ENCODE results near the gene RAP1GDS1.

The RAP1GDS1 gene, protein sequence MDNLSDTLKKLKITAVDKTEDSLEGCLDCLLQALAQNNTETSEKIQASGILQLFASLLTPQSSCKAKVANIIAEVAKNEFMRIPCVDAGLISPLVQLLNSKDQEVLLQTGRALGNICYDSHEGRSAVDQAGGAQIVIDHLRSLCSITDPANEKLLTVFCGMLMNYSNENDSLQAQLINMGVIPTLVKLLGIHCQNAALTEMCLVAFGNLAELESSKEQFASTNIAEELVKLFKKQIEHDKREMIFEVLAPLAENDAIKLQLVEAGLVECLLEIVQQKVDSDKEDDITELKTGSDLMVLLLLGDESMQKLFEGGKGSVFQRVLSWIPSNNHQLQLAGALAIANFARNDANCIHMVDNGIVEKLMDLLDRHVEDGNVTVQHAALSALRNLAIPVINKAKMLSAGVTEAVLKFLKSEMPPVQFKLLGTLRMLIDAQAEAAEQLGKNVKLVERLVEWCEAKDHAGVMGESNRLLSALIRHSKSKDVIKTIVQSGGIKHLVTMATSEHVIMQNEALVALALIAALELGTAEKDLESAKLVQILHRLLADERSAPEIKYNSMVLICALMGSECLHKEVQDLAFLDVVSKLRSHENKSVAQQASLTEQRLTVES

DNA sequence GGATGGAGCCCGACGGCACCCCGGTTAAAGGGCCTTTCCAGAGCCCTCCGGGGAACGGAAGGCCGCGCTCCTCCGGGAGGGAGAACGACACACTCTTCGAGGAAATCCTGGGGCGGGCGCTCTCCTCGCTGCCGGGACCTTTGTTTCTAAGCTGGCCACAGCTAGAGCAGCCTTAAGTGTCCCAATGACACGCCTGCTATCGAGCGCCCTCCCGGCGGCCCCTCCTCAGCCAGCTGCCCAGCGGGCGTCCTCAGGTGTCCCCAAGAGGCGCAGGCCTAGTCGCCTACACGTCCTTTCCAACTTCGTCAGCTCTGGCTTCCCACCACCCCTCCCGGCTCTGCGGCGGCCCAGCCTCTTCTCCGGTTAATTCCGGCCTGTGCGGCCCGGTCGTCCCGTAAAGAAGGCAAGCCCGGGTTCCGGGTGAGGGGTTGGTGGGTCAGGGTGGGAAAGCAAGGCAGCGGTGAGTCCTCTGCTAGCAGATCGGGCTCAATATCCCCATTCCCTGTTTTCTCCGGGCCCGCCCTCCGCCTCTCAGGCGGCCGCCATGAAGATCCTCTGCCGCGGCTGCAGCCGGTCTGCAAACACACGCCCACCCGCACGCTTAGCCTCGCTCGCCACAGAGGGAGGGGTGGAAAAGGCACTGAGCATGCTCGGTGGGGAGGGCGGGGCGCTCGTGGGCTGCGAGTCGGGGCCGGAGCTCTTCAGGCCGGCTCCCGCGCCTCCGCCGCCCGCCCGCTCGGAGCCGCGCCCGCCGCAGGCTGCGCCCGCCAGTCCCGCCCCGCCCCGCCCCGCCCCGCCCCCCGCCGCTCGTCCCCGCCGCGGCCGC, at the start of gene RAP1GDS1:
Gene RAP1GDS1 (plus strand): TSS at position 806 of the 826 bp plus-strand sequence. CDS start 182 bp downstream, outside the sequence.
- no peak for FAIRE-seq

DNA sequence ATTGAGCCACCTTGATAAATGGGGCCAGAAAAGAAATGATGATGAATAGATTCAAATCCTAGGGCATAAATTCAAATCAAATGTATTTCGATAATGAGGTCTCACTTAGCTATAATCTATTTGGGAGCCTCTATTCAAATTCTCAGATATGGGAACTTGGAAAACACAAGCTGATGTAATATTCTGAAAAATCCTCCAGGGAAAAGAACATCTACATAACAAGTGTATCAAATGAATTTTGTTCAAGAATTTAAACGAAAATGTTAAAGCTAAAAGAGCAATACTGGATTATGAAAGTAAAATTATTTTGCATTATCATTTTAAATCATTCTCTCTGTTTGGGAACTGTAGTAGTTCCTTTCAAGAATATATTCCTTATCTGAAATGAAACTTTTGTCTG, 38.9 kb upstream of the RAP1GDS1 start:
- FAIRE-seq = no peak

DNA sequence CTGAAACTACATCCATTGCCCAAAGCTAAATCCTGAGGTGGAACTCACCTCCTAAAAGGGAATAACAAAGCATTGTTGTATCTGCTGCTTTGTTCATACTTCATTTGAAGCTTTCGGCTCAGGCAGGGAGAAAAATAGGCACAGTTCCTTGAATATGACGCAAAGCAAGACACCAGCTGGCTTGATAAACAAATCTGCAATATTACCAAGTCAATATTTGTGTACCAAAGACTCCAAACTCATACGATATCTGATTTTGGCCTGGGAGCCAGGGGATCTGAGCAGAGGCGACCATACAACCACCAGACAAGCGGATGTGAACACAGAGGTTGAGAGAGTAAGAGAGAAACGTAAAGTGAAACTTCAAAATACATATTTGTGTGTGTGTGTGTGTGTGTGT, 34.8 kb upstream of the RAP1GDS1 start:
- FAIRE-seq = no peak

GRCh38 chr4:98230961-98231360, 30.2 kb upstream of the RAP1GDS1 start:
- peak; percentile 24 for FAIRE-seq

- FAIRE-seq = no peak
These were observed 29.0 kb upstream of the RAP1GDS1 start for GRCh38 chr4:98232202-98232601.

DNA sequence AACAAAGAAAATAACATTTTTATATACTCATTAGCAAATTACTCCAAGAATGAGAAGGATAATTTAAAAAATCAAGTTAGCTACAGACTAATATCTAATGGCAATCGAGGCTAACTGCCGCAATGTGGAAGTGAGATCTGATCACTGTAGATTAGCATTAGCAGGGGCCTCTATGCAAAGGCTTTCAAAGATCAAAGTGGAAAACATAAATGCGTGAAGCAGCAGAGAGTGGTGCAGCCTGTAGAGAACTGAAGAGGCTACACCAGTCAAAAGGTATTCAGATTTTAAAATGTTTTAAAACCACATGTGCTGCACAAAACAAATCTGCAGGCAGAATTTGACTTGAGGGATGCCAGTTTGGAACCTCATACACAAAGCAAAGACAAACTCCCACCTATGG, 24.0 kb upstream of the RAP1GDS1 start:
- FAIRE-seq = no peak

DNA sequence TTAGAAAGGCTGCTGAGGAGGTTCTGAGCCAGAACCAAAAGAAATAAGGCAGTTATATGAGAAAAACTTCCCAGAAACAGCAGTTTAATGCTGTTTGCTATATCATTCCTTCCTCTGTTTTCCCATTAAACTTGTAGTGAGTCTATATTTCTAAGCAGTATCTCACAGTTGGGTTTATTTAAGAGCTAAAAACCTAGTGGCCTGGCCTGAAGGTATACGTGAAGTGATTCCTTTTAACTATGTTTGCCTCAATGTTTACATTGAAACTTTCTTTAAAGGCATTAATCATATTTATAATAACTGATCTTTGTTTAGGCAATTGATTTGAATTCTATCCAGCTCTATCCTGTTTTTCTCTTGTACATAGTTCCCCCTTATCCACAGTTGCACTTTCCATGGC, 19.1 kb upstream of the RAP1GDS1 start:
- FAIRE-seq = no peak

DNA sequence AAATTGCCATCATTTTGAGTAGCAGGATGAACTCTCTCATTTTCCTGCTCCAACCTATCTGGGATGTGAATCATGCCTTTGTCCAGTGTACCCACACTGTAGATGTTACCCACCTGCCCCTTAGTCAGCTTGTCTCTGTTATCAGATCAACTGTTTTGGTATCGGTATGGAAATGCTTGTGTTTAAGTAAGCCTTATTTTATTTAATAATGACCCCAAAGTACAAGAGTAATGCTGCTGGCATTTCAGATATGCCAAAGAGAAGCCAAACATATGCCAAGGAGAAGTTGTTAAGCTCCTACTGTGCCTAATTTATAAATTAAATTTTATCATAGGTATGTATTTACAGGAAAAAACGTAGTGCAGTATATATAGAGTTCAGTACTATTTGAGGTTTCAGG, 18.6 kb upstream of the RAP1GDS1 start:
- no peak for FAIRE-seq

GRCh38 chr4:98245226-98245625, 16.0 kb upstream of the RAP1GDS1 start:
- FAIRE-seq = no peak

DNA sequence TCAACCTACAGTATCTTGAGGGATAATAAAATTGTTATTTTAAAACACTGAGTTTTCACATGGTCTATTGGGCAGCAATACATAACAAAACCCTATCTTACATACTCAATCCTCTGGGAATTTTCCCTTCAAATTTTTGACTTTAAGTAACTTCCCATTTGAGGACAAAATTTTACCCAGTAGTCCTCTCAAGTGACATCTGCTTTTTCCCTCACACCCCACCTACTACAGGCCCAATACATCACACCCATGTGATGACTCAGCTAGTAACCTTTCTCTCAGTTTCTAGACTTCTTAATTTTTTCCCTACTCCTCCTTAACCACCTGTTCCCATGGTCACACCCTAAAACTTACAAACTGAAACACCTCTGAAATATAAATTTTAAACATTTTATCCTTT, 12.2 kb upstream of the RAP1GDS1 start:
- no peak for FAIRE-seq

DNA sequence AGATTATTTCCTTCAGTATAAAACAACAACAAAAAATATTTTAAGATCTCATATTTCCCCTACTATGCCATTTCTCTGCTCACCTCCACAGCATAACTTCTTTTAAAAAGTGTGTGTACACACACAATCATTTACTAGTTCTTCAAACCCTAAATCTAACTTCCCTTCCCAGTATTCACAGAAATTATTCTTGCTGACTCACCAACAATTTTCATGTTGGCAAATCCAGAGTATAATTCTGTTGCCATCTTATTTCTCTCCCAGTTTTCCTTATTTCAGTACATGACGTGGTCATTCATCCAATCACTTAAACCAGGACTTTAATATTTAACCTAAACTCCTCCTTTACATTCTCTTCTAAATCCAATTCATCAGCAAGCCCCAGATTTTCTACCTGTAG, 11.4 kb upstream of the RAP1GDS1 start:
- no peak for FAIRE-seq

GRCh38 chr4:98253499-98253898, 7.7 kb upstream of the RAP1GDS1 start:
- no peak for FAIRE-seq

DNA sequence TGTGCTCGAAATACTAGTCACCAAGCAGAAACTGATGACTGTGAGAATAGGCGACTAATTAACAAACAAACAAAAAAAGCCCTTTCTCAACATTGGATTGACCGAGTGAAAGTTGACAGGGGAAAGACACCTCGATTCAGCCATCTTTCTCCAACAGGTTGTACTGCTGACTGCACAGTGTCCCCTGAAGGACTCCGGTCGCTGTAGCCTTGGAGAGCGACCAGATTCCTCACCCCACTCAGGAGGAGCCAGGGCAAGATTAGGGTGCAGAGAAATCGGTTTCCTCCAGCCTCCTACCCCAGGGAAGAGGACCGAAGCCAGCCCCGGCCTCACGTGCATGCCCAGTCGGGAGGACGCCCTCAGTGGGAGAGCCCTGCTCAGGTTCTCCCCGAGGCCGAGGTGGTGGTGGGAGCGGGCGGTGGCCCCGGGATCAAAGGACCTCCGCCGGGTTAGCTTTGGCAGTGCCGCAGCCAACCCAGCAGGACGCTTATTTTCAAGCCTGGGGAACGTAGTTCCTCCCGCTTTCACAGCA, 1.1 kb upstream of the RAP1GDS1 start:
- FAIRE-seq = no peak

GRCh38 chr4:98261405-98262291, 464 bp downstream of the RAP1GDS1 start:
- FAIRE-seq = no peak

DNA sequence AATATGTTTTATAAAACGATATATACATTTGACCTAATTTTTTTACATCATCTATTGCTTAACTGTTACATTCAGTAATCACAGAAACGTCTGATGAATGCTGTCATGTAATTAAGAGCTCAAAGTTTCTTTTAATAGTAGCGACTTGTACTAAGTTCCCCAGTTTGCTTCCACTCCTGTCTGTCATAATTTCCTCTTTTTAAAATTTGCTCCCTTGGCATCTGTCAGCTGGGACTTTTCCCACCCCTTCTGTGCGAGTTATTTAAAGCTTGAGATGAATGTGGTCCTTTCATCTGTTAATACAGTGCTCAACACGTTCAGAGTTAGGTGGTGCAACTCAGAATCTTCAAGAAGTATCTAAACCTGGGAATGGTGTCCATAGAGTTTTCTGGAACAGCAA, 1.2 kb downstream of the RAP1GDS1 start:
- FAIRE-seq = no peak

DNA sequence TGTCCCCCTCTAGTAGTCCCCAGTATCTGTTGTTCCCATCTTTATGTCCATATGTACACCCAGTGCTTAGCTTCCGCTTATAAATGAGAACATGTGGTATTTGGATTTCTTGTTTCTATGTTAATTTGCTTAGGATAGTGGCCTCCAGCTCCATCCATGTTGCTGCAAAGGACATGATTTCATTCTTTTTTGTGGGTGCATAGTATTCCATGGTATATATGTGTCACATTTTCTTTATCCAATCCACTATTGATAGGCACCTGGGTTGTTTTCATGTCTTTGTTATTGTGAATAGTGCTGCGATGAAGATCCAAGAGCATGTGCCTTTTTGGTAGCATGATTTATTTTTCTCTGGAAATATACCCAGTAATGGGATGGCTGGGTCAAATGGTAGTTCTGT, 6.3 kb downstream of the RAP1GDS1 start:
- FAIRE-seq = no peak

GRCh38 chr4:98275145-98275544, 14.0 kb downstream of the RAP1GDS1 start:
- no peak for FAIRE-seq

DNA sequence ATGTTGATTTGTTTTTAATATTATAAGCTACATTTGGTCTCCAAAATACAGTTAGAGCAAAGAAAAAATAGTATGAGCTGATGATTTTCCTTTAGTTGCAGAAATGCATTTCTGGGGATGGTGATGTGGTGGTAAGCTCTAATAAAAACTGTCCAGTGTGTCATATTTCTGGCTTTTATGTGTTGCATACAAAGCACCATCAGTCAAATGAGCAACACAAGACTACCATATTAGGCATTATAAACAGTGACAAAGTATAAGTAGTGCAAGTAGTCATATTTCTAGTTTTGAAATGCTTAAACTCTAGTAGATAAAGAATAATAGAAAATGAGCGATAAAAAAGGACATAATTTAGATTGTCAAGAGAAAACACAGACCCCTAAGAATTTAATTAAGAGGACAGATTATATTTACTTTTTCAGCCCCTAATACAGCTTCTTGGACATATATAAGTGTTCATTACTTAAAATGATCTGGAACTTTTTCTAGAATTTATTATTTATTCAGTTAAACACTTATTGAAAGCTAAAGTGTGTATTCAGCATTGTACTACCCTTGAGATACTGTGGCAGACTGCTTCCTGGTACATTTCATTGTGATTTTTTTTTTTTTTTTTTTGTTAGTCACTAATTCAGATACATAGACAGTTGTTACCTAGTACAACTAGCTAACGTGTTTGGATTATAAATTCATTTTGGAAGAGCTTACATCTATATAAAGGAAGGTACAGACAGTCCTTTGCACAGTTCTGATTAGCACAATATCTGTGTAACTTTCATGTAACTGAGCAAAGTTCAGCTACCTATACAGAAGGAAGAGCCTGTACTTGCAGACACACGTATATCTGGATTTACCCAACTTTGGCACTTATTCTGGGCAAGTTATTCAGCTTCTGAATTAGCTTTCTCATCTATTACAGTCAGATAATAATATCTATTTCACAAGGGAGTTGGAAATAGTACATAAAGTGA, 22.3 kb downstream of the RAP1GDS1 start:
- no peak for FAIRE-seq

GRCh38 chr4:98284640-98285046, 23.5 kb downstream of the RAP1GDS1 start:
- FAIRE-seq = no peak

- peak; percentile 97 for FAIRE-seq
These were observed 24.5 kb downstream of the RAP1GDS1 start for GRCh38 chr4:98285676-98286075.

GRCh38 chr4:98287328-98287727, 26.1 kb downstream of the RAP1GDS1 start:
- no peak for FAIRE-seq
